Liver (tissue), 9 donors: Measurements from ENCODE around the gene SNAPC4. TPM values are rescaled to one million over a fixed set of nuclear protein-coding genes. Genes with fewer than 3 reads are reported as not detected.
"Not testable (repeated sequence)": the region's sequence is repeated elsewhere in the genome, so short reads cannot be mapped to it uniquely, and the experiment has no call there.

ENCODE experiments used
- DNase-seq: peaks from one replicate; pipeline ENCODE4 v3.0.0-alpha.2; 2017; ENCODE audit warnings: low spot score
- H3K27ac ChIP-seq, 2 donors: one replicate each; pipeline ENCODE4 v1.7.0; 2013; ENCODE audit warnings: inconsistent platforms in 2 of 2, low read length in 2 of 2, control low read depth in 1 of 2, low read depth in 1 of 2, mild to moderate bottlenecking in 1 of 2
- H3K27me3 ChIP-seq, 4 donors: one replicate each; pipeline versions ENCODE4 v1.6.1 to v1.7.0; 2013; ENCODE audit warnings: low read length in 3 of 4, inconsistent platforms in 1 of 4, mild to moderate bottlenecking in 1 of 4, moderate library complexity in 1 of 4; ENCODE audit not compliant: control insufficient read depth in 4 of 4, insufficient read depth in 4 of 4
- H3K36me3 ChIP-seq, 4 donors: one replicate each; pipeline versions ENCODE4 v1.6.1 to v1.7.0; 2013; ENCODE audit warnings: low read length in 3 of 4, mild to moderate bottlenecking in 3 of 4, low read depth in 1 of 4, moderate library complexity in 1 of 4; ENCODE audit not compliant: control insufficient read depth in 4 of 4, insufficient read depth in 3 of 4
- H3K4me1 ChIP-seq, 4 donors: one replicate each; pipeline versions ENCODE4 v1.6.1 to v1.7.0; 2013; ENCODE audit warnings: low read length in 3 of 4, mild to moderate bottlenecking in 3 of 4, moderate library complexity in 1 of 4; ENCODE audit not compliant: control insufficient read depth in 4 of 4, insufficient read depth in 4 of 4
- H3K4me3 ChIP-seq, 3 donors: one replicate each; pipeline versions ENCODE4 v1.6.1 to v1.7.0; 2013; ENCODE audit warnings: low read length in 3 of 3, control low read depth in 1 of 3, low read depth in 1 of 3, mild to moderate bottlenecking in 1 of 3
- H3K9ac ChIP-seq, 2 donors: one replicate each; pipeline ENCODE4 v1.7.0; 2013; ENCODE audit warnings: low read length in 2 of 2, mild to moderate bottlenecking in 2 of 2, moderate library complexity in 2 of 2, control low read depth in 1 of 2, low read depth in 1 of 2
- H3K9me3 ChIP-seq, 4 donors: one replicate each; pipeline versions ENCODE4 v1.6.1 to v1.7.0; 2013; ENCODE audit warnings: low read length in 3 of 4; ENCODE audit not compliant: control insufficient read depth in 4 of 4
- EGR1 ChIP-seq, 2 donors: IDR thresholded peaks; 2 replicates each; pipeline ENCODE4 v1.6.1; 2016 to 2018; ENCODE audit warnings: antibody characterized with exemption in 2 of 2, low read depth in 2 of 2
- FOXA1 ChIP-seq: IDR thresholded peaks from 2 replicates; pipeline ENCODE4 v1.6.1; 2016; ENCODE audit warnings: antibody characterized with exemption
- FOXA2 ChIP-seq: IDR thresholded peaks from 2 replicates; pipeline ENCODE4 v1.6.1; 2016; ENCODE audit warnings: antibody characterized with exemption
- GABPA ChIP-seq, 2 donors: IDR thresholded peaks in 1 of 2; conservative IDR thresholded peaks in 1 of 2; 2 replicates each; pipeline ENCODE4 v1.6.1; 2016; ENCODE audit warnings: antibody characterized with exemption in 2 of 2, mild to moderate bottlenecking in 1 of 2, moderate library complexity in 1 of 2
- HNF4A ChIP-seq, 2 donors: conservative IDR thresholded peaks; 2 replicates each; pipeline ENCODE4 v1.6.1; 2016; ENCODE audit warnings: antibody characterized with exemption in 2 of 2, mild to moderate bottlenecking in 2 of 2
- HNF4G ChIP-seq: IDR thresholded peaks from 2 replicates; pipeline ENCODE4 v1.6.1; 2016; ENCODE audit warnings: antibody characterized with exemption
- JUND ChIP-seq, 2 donors: IDR thresholded peaks; 2 replicates each; pipeline ENCODE4 v1.6.1; 2016; ENCODE audit warnings: antibody characterized with exemption in 2 of 2
- NR2F2 ChIP-seq: IDR thresholded peaks from 2 replicates; pipeline ENCODE4 v1.6.1; 2016; ENCODE audit warnings: antibody characterized with exemption
- RAD21 ChIP-seq, 2 donors: IDR thresholded peaks; 2 replicates each; pipeline ENCODE4 v1.6.1; 2016; ENCODE audit warnings: antibody characterized with exemption in 2 of 2, mild to moderate bottlenecking in 2 of 2
- RXRA ChIP-seq, 2 donors: IDR thresholded peaks; 2 replicates each; pipeline ENCODE4 v1.6.1; 2017 to 2018; ENCODE audit warnings: antibody characterized with exemption in 2 of 2, mild to moderate bottlenecking in 1 of 2
- SP1 ChIP-seq: IDR thresholded peaks from 2 replicates; pipeline ENCODE4 v1.6.1; 2018; ENCODE audit warnings: antibody characterized with exemption, mild to moderate bottlenecking
- TAF1 ChIP-seq: conservative IDR thresholded peaks from 2 replicates; pipeline ENCODE4 v1.6.1; 2016; ENCODE audit warnings: antibody characterized with exemption, mild to moderate bottlenecking
- YY1 ChIP-seq: IDR thresholded peaks from 2 replicates; pipeline ENCODE4 v1.6.1; 2016; ENCODE audit warnings: antibody characterized with exemption, mild to moderate bottlenecking
- WGBS: extraction: QIAGEN DNeasy Blood & Tissue Kit; methylation state at CpG from one replicate; pipeline ENCODE4 v1.1.7; 2013; 5-methylcytosine and 5-hydroxymethylcytosine counted together
- polyA plus RNA-seq, 2 donors: library from polyadenylated mRNA; stranded (reverse) in 1 of 2; unstranded in 1 of 2; fragments of 200-250 nt in 1 of 2; fragments of >200 nt in 1 of 2; fragmentation: Nextera tagmentation in 1 of 2; extraction: Ambion mirVana in 1 of 2; gene quantifications; one replicate each; pipeline versions ENCODE4 v1.2.1 to v1.2.3, GENCODE V29; 2013 to 2015
- total RNA-seq, 2 donors: library from RNA; depleted of rRNA; stranded (reverse); fragments of >200 nt; gene quantifications; one replicate each; pipeline ENCODE4 v1.2.3, GENCODE V29; 2014
- TF ChIP-seq, protein P1 (sequence below): fragments of 150-350 bp; IDR thresholded peaks from 2 replicates; pipeline ENCODE4 v1.5.1; 2017; ENCODE audit warnings: improper control_type of control experiment, low read depth, low read length; ENCODE audit not compliant: missing input control
- TF ChIP-seq, protein P2 (sequence below): IDR thresholded peaks from 2 replicates; pipeline ENCODE4 v1.6.1; 2016; ENCODE audit warnings: antibody characterized with exemption, mild to moderate bottlenecking
- TF ChIP-seq, protein P3 (sequence below): IDR thresholded peaks from 2 replicates; pipeline ENCODE4 v1.6.1; 2016; ENCODE audit warnings: antibody characterized with exemption
- TF ChIP-seq, protein P4 (sequence below): IDR thresholded peaks from 2 replicates; pipeline ENCODE4 v1.6.1; 2016; ENCODE audit warnings: antibody characterized with exemption
- TF ChIP-seq, protein P5 (sequence below): IDR thresholded peaks from 2 replicates; pipeline ENCODE4 v1.6.1; 2016; ENCODE audit warnings: antibody characterized with exemption
- donor health status: healthy.
- donor health status: healthy.
- donor health status: healthy.
- donor health status: healthy.
- donor health status: healthy.

Gene SNAPC4
- total and polyA plus RNA-seq, 4 donors: 0.75 to 4.2 (median 3.1) TPM

DNA sequence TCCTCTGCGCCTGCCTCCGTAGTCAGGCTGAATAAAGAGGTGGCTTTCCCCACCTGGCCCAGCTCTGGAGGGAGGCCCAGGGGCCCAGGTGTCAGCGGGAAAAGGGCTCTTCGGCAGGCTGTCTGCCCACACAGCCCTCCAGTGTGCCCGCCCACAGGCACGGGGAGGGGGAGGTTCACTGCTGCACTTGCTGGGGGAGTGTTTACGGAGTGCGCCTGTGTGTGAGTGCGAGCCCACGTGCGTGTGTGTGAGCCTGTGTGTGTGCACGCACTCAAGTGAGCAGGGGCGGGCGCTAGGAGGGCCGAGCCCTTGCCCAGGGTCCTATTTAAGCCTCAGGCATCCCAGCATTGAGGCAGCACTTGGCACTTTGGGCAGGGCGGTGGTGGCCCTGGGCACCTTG is 47.3 kb downstream of the SNAPC4 start:
- no peaks in the 10 kb centered on the region for H3K9me3 ChIP-seq
- H3K27me3 ChIP-seq: no peaks in the 10 kb centered on the region
- TF ChIP-seq, protein P1, sequence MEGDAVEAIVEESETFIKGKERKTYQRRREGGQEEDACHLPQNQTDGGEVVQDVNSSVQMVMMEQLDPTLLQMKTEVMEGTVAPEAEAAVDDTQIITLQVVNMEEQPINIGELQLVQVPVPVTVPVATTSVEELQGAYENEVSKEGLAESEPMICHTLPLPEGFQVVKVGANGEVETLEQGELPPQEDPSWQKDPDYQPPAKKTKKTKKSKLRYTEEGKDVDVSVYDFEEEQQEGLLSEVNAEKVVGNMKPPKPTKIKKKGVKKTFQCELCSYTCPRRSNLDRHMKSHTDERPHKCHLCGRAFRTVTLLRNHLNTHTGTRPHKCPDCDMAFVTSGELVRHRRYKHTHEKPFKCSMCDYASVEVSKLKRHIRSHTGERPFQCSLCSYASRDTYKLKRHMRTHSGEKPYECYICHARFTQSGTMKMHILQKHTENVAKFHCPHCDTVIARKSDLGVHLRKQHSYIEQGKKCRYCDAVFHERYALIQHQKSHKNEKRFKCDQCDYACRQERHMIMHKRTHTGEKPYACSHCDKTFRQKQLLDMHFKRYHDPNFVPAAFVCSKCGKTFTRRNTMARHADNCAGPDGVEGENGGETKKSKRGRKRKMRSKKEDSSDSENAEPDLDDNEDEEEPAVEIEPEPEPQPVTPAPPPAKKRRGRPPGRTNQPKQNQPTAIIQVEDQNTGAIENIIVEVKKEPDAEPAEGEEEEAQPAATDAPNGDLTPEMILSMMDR: no peak
- TF ChIP-seq YY1: no peak
- no peak for TF ChIP-seq GABPA (IDR thresholded peaks at IDR 0.05 in 1 of 2, conservative IDR thresholded peaks at IDR 0.05 in 1 of 2)
- TF ChIP-seq, protein P2, sequence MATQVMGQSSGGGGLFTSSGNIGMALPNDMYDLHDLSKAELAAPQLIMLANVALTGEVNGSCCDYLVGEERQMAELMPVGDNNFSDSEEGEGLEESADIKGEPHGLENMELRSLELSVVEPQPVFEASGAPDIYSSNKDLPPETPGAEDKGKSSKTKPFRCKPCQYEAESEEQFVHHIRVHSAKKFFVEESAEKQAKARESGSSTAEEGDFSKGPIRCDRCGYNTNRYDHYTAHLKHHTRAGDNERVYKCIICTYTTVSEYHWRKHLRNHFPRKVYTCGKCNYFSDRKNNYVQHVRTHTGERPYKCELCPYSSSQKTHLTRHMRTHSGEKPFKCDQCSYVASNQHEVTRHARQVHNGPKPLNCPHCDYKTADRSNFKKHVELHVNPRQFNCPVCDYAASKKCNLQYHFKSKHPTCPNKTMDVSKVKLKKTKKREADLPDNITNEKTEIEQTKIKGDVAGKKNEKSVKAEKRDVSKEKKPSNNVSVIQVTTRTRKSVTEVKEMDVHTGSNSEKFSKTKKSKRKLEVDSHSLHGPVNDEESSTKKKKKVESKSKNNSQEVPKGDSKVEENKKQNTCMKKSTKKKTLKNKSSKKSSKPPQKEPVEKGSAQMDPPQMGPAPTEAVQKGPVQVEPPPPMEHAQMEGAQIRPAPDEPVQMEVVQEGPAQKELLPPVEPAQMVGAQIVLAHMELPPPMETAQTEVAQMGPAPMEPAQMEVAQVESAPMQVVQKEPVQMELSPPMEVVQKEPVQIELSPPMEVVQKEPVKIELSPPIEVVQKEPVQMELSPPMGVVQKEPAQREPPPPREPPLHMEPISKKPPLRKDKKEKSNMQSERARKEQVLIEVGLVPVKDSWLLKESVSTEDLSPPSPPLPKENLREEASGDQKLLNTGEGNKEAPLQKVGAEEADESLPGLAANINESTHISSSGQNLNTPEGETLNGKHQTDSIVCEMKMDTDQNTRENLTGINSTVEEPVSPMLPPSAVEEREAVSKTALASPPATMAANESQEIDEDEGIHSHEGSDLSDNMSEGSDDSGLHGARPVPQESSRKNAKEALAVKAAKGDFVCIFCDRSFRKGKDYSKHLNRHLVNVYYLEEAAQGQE: no peak
- no peak for TF ChIP-seq FOXA1
- no peak for TF ChIP-seq JUND (IDR thresholded peaks at IDR 0.05)
- TF ChIP-seq, protein P3, sequence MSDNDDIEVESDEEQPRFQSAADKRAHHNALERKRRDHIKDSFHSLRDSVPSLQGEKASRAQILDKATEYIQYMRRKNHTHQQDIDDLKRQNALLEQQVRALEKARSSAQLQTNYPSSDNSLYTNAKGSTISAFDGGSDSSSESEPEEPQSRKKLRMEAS: no peak
- no peak for TF ChIP-seq HNF4G
- TF ChIP-seq, protein P4, sequence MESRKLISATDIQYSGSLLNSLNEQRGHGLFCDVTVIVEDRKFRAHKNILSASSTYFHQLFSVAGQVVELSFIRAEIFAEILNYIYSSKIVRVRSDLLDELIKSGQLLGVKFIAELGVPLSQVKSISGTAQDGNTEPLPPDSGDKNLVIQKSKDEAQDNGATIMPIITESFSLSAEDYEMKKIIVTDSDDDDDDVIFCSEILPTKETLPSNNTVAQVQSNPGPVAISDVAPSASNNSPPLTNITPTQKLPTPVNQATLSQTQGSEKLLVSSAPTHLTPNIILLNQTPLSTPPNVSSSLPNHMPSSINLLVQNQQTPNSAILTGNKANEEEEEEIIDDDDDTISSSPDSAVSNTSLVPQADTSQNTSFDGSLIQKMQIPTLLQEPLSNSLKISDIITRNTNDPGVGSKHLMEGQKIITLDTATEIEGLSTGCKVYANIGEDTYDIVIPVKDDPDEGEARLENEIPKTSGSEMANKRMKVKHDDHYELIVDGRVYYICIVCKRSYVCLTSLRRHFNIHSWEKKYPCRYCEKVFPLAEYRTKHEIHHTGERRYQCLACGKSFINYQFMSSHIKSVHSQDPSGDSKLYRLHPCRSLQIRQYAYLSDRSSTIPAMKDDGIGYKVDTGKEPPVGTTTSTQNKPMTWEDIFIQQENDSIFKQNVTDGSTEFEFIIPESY: no peak
- TF ChIP-seq SP1: no peak
- TF ChIP-seq FOXA2: no peak
- no peak for TF ChIP-seq TAF1
- TF ChIP-seq EGR1 (IDR thresholded peaks at IDR 0.05; ENCODE audit: low read depth in 2 of 2): no peak
- TF ChIP-seq RAD21 (IDR thresholded peaks at IDR 0.05): no peak
- no peak for TF ChIP-seq NR2F2
- no peak for TF ChIP-seq RXRA (IDR thresholded peaks at IDR 0.05)
- no peak for TF ChIP-seq HNF4A (conservative IDR thresholded peaks at IDR 0.05)
- TF ChIP-seq, protein P5, sequence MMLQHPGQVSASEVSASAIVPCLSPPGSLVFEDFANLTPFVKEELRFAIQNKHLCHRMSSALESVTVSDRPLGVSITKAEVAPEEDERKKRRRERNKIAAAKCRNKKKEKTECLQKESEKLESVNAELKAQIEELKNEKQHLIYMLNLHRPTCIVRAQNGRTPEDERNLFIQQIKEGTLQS: no peak
- no peak overlapping the region for H3K4me3 ChIP-seq
- H3K4me1 ChIP-seq: peaks cover 0 to 5% (median 1%) of the 10 kb centered on the region in 4 donors
- 78% methylated on average over 16 of the region's 16 CpGs for WGBS
- no peak overlapping the region for H3K9ac ChIP-seq
- H3K27ac ChIP-seq: no peak overlapping the region
- H3K36me3 ChIP-seq: no peaks in the 10 kb centered on the region
- no peak for DNase-seq

DNA sequence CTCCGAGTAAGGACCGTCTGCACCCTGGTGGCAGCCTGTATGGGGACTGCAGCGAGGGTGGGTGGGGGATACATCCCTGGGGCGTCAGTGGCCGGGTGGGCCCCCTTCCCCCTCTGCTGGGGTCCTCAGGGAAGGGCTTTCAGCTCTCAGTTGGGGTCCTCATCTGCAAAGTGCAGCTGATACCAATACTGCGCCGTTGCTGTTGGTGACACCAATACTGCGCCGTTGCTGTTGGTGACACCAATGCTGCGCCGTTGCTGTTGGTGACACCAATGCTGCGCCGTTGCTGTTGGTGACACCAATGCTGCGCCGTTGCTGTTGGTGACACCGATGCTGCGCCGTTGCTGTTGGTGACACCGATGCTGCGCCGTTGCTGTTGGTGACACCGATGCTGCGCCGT is 48.1 kb downstream of the SNAPC4 start:
- WGBS: 91% methylated on average over 16 of the region's 24 CpGs
- H3K27ac ChIP-seq, H3K9ac ChIP-seq, DNase-seq, H3K36me3 ChIP-seq, H3K27me3 ChIP-seq, H3K4me1 ChIP-seq, H3K4me3 ChIP-seq, H3K9me3 ChIP-seq: not testable (repeated sequence)
